Measurements from ENCODE around the gene ASCL1. TPM values are rescaled to one million over a fixed set of nuclear protein-coding genes. Genes with fewer than 3 reads are reported as not detected.

The ASCL1 gene
- total RNA-seq, 2 experiments from 2014 or later, result not detected

DNA sequence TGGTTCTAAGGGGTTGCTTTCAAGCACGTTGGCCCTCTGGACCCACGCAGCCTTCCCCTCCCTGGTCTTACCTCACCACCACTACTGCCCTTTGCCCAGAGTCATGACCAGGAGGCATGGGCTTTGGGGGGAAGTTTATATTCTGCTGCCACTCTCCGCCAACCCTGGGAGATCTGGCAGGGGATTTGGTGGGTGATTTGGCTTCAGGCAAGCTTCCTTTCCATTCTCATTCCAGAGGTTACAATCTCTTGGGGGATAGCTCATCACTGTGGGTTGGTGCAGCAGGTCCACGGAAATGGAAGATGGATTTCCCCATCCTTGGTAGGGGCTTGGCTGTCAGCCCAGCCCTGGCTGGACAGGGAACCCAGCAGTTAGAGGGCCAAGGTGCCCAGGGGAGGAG, 46.7 kb upstream of the ASCL1 start:
- no peaks in the 10 kb centered on the region for H3K36me3 Mint-ChIP-seq (ENCODE audit: low read depth)
- no peak for DNase-seq
- Histone ChIP-seq H3K27ac (ENCODE audit: low read depth in 1 of 2, low read length in 2 of 2) (no peak overlapping the region), H3K9me3 (ENCODE audit: control insufficient read depth in 1 of 2, insufficient read depth in 1 of 2, low read length in 2 of 2) (peaks cover 0 to 4% of the 10 kb centered on the region in 2 experiments), H3K27me3 (ENCODE audit: control insufficient read depth in 1 of 2, insufficient read depth in 2 of 2, low read length in 2 of 2) (no peaks in the 10 kb centered on the region), H3K36me3 (ENCODE audit: insufficient read depth, low read length) (no peaks in the 10 kb centered on the region), H3K4me1 (ENCODE audit: insufficient read depth, low read length) (no peaks in the 10 kb centered on the region), H3K4me3 (ENCODE audit: low read length) (no peak overlapping the region)
- no peak overlapping the region for H3K27ac Mint-ChIP-seq
- ChIA-PET CTCF (no interaction called here), POLR2A (no interaction called here)
- no peak overlapping the region for H3K4me3 Mint-ChIP-seq
- H3K27me3 Mint-ChIP-seq, result no peaks in the 10 kb centered on the region
- H3K9me3 Mint-ChIP-seq, result no peaks in the 10 kb centered on the region
- intact Hi-C loops (cut with DNase I, micrococcal nuclease), result no loop called here
- no peak for ATAC-seq (ENCODE audit: poor library complexity)
- H3K4me1 Mint-ChIP-seq (ENCODE audit: low read depth), result no peaks in the 10 kb centered on the region
- TF ChIP-seq, protein P1, sequence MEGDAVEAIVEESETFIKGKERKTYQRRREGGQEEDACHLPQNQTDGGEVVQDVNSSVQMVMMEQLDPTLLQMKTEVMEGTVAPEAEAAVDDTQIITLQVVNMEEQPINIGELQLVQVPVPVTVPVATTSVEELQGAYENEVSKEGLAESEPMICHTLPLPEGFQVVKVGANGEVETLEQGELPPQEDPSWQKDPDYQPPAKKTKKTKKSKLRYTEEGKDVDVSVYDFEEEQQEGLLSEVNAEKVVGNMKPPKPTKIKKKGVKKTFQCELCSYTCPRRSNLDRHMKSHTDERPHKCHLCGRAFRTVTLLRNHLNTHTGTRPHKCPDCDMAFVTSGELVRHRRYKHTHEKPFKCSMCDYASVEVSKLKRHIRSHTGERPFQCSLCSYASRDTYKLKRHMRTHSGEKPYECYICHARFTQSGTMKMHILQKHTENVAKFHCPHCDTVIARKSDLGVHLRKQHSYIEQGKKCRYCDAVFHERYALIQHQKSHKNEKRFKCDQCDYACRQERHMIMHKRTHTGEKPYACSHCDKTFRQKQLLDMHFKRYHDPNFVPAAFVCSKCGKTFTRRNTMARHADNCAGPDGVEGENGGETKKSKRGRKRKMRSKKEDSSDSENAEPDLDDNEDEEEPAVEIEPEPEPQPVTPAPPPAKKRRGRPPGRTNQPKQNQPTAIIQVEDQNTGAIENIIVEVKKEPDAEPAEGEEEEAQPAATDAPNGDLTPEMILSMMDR (IDR thresholded peaks at IDR 0.05), result no peak

DNA sequence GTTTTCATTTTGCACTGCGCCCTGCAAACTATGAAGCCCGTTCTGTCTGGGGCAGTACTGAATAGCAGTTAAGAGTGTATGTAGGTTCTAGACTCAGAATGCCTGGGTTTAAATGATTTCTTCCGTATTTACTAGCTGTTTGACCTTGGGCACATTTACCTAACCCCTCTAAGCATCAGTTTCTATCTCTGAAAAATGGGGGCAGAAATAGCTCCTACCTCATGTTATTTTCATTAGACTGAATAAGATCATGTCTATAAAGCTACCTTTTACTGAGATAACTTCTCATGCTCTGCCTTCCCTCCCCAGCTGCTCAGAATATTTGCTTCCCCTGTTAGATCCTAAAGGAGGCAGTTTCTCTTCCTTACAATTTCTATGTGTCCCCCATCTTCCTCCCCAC, 46.2 kb upstream of the ASCL1 start:
- Mint-ChIP-seq H3K27me3 (no peaks in the 10 kb centered on the region), H3K27ac (no peak overlapping the region), H3K4me1 (ENCODE audit: low read depth) (no peaks in the 10 kb centered on the region), H3K4me3 (no peak overlapping the region), H3K36me3 (ENCODE audit: low read depth) (no peaks in the 10 kb centered on the region), H3K9me3 (no peaks in the 10 kb centered on the region)
- CTCF ChIA-PET, result no interaction called here
- intact Hi-C loops (cut with DNase I, micrococcal nuclease), result no loop called here
- ATAC-seq (ENCODE audit: poor library complexity) (no peak), DNase-seq (no peak)
- TF ChIP-seq, protein P1 (IDR thresholded peaks at IDR 0.05), result no peak
- H3K27ac ChIP-seq (ENCODE audit: low read depth in 1 of 2, low read length in 2 of 2), result no peak overlapping the region
- no peaks in the 10 kb centered on the region for H3K27me3 ChIP-seq (ENCODE audit: control insufficient read depth in 1 of 2, insufficient read depth in 2 of 2, low read length in 2 of 2)
- H3K4me3 ChIP-seq (ENCODE audit: low read length), result no peak overlapping the region
- no peaks in the 10 kb centered on the region for H3K4me1 ChIP-seq (ENCODE audit: insufficient read depth, low read length)
- POLR2A ChIA-PET, result no interaction called here
- H3K36me3 ChIP-seq (ENCODE audit: insufficient read depth, low read length), result no peaks in the 10 kb centered on the region
- peaks cover 0 to 4% of the 10 kb centered on the region in 2 experiments for H3K9me3 ChIP-seq (ENCODE audit: control insufficient read depth in 1 of 2, insufficient read depth in 1 of 2, low read length in 2 of 2)

DNA sequence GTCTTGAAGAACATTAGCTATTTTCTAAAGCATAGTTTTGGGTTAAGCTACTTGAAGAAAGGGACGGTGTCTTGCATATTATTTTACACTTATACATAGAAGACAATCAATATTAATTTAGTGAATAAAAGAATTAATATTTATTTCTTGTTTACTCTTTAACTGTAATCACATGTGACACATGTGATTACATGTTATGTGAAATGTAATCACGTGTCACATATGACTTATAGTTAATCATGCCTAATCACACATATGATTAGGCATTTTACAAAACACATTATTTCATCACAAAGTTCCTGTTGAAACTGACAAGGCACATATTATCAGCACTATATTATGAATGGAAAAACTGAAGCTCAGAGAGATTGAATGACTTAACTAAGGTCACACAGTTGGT, 45.2 kb upstream of the ASCL1 start:
- Mint-ChIP-seq H3K4me1 (ENCODE audit: low read depth) (no peaks in the 10 kb centered on the region), H3K27ac (no peak overlapping the region), H3K4me3 (no peak overlapping the region), H3K36me3 (ENCODE audit: low read depth) (no peaks in the 10 kb centered on the region), H3K9me3 (no peaks in the 10 kb centered on the region), H3K27me3 (no peaks in the 10 kb centered on the region)
- intact Hi-C loops (cut with DNase I, micrococcal nuclease), result no loop called here
- Histone ChIP-seq H3K27ac (ENCODE audit: low read depth in 1 of 2, low read length in 2 of 2) (no peak overlapping the region), H3K27me3 (ENCODE audit: control insufficient read depth in 1 of 2, insufficient read depth in 2 of 2, low read length in 2 of 2) (no peaks in the 10 kb centered on the region), H3K4me3 (ENCODE audit: low read length) (no peak overlapping the region), H3K9me3 (ENCODE audit: control insufficient read depth in 1 of 2, insufficient read depth in 1 of 2, low read length in 2 of 2) (peaks cover 0 to 8% of the 10 kb centered on the region in 2 experiments), H3K36me3 (ENCODE audit: insufficient read depth, low read length) (no peaks in the 10 kb centered on the region), H3K4me1 (ENCODE audit: insufficient read depth, low read length) (peaks cover 6% of the 10 kb centered on the region)
- ATAC-seq (ENCODE audit: poor library complexity), result no peak
- TF ChIP-seq, protein P1 (IDR thresholded peaks at IDR 0.05), result no peak
- ChIA-PET POLR2A (no interaction called here), CTCF (no interaction called here)
- no peak for DNase-seq
